ENCODE measurements around the gene SLC24A3.

Gene SLC24A3

DNA sequence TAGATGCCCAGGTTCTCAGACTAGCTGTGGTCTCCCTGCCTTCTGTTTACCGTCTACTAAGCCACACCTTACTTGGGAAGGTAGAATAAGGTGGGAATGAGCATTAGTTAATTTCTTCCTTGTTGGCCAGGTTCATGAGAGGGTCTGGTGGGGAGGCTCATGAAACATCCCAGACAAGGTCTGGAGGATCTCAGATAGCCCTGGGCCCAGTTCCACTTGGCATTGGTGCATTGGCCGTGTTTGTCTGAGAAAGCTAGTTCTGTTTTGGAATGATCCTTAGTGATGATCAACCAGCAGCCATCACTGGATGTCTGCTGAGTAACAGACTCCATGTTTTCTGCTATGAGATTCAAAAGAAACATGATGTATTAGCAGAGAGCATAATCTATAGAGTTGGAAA lies 155.1 kb downstream of the SLC24A3 start:
- no peak for ATAC-seq
- no peak for TF ChIP-seq PATZ1 (CRISPR knock-in tag; IDR thresholded peaks at IDR 0.05; ENCODE audit: borderline replicate concordance)
- TF ChIP-seq SNAI2 (CRISPR knock-in tag; IDR thresholded peaks at IDR 0.05), result no peak
- TF ChIP-seq ISL1 (CRISPR knock-in tag; IDR thresholded peaks at IDR 0.05), result no peak
- no peak for TF ChIP-seq CSDC2 (CRISPR knock-in tag; IDR thresholded peaks at IDR 0.05)
- TF ChIP-seq CREB5 (CRISPR knock-in tag; IDR thresholded peaks at IDR 0.05; ENCODE audit: low read depth), result no peak
- no peak for TF ChIP-seq ZFP3 (CRISPR knock-in tag; IDR thresholded peaks at IDR 0.05)
- TF ChIP-seq ESRRG (CRISPR knock-in tag; IDR thresholded peaks at IDR 0.05), result no peak
- TF ChIP-seq CSRNP3 (CRISPR knock-in tag; IDR thresholded peaks at IDR 0.05), result no peak
- TF ChIP-seq, protein P1, sequence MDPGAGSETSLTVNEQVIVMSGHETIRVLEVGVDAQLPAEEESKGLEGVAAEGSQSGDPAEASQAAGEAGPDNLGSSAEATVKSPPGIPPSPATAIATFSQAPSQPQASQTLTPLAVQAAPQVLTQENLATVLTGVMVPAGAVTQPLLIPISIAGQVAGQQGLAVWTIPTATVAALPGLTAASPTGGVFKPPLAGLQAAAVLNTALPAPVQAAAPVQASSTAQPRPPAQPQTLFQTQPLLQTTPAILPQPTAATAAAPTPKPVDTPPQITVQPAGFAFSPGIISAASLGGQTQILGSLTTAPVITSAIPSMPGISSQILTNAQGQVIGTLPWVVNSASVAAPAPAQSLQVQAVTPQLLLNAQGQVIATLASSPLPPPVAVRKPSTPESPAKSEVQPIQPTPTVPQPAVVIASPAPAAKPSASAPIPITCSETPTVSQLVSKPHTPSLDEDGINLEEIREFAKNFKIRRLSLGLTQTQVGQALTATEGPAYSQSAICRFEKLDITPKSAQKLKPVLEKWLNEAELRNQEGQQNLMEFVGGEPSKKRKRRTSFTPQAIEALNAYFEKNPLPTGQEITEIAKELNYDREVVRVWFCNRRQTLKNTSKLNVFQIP (CRISPR knock-in tag; IDR thresholded peaks at IDR 0.05; ENCODE audit: borderline replicate concordance, low read depth), result no peak
- no peak for TF ChIP-seq BACH2 (CRISPR knock-in tag; IDR thresholded peaks at IDR 0.05; ENCODE audit: borderline replicate concordance)
- no peak for TF ChIP-seq OSR1 (CRISPR knock-in tag; IDR thresholded peaks at IDR 0.05)
- no peak for TF ChIP-seq RARB (CRISPR knock-in tag; IDR thresholded peaks at IDR 0.05)
- no peak for TF ChIP-seq ZNF565 (CRISPR knock-in tag; conservative IDR thresholded peaks at IDR 0.05; ENCODE audit: low read depth)

GRCh38 chr20:19368351-19368750 lies 155.9 kb downstream of the SLC24A3 start:
- no peak for TF ChIP-seq ZFP30 (CRISPR knock-in tag; IDR thresholded peaks at IDR 0.05)
- TF ChIP-seq CSRNP3 (CRISPR knock-in tag; IDR thresholded peaks at IDR 0.05), result no peak
- TF ChIP-seq, protein P1 (CRISPR knock-in tag; IDR thresholded peaks at IDR 0.05; ENCODE audit: borderline replicate concordance, low read depth), result no peak
- TF ChIP-seq CREB5 (CRISPR knock-in tag; IDR thresholded peaks at IDR 0.05; ENCODE audit: low read depth), result no peak
- no peak for TF ChIP-seq BACH2 (CRISPR knock-in tag; IDR thresholded peaks at IDR 0.05; ENCODE audit: borderline replicate concordance)
- no peak for TF ChIP-seq OSR1 (CRISPR knock-in tag; IDR thresholded peaks at IDR 0.05)
- TF ChIP-seq ARNTL (CRISPR knock-in tag; IDR thresholded peaks at IDR 0.05; ENCODE audit: borderline replicate concordance, low read depth), result no peak
- no peak for TF ChIP-seq CSDC2 (CRISPR knock-in tag; IDR thresholded peaks at IDR 0.05)
- no peak for TF ChIP-seq ESRRG (CRISPR knock-in tag; IDR thresholded peaks at IDR 0.05)
- TF ChIP-seq ZNF70 (CRISPR knock-in tag; IDR thresholded peaks at IDR 0.05), result no peak
- no peak for TF ChIP-seq SNAI2 (CRISPR knock-in tag; IDR thresholded peaks at IDR 0.05)
- no peak for TF ChIP-seq RARB (CRISPR knock-in tag; IDR thresholded peaks at IDR 0.05)
- TF ChIP-seq ZNF565 (CRISPR knock-in tag; conservative IDR thresholded peaks at IDR 0.05; ENCODE audit: low read depth), result no peak
- no peak for TF ChIP-seq TOX (CRISPR knock-in tag; IDR thresholded peaks at IDR 0.05; ENCODE audit: borderline replicate concordance)
- TF ChIP-seq ZNF8 (CRISPR knock-in tag; IDR thresholded peaks at IDR 0.05), result no peak
- no peak for ATAC-seq
